ENCODE results near the gene OR11H6.
"Not testable (repeated sequence)": the region's sequence is repeated elsewhere in the genome, so short reads cannot be mapped to it uniquely, and the experiment has no call there.

Gene OR11H6, protein sequence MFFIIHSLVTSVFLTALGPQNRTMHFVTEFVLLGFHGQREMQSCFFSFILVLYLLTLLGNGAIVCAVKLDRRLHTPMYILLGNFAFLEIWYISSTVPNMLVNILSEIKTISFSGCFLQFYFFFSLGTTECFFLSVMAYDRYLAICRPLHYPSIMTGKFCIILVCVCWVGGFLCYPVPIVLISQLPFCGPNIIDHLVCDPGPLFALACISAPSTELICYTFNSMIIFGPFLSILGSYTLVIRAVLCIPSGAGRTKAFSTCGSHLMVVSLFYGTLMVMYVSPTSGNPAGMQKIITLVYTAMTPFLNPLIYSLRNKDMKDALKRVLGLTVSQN

GRCh38 chr14:20223410-20223809, at the start of gene OR11H6:
TSS of gene OR11H6 (plus strand) at chr14:20223710. CDS start at chr14:20223710, 0 bp downstream.
- DNase-seq (ENCODE audit: low spot score) = no peak

DNA sequence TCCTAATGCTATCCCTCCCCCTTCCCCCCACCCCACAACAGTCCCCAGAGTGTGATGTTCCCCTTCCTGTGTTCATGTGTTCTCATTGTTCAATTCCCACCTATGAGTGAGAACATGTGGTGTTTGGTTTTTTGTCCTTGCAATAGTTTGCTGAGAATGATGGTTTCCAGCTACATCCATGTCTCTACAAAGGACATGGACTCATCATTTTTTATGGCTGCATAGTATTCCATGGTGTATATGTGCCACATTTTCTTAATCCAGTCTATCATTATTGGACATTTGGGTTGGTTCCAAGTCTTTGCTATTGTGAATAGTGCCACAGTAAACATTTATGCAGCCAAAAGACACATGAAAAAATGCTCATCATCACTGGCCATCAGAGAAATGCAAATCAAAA, 49.3 kb upstream of the OR11H6 start:
- DNase-seq (ENCODE audit: low spot score) = not testable (repeated sequence)

GRCh38 chr14:20176330-20176729, 47.2 kb upstream of the OR11H6 start:
- DNase-seq (ENCODE audit: low spot score) = no peak

- no peak for DNase-seq (ENCODE audit: low spot score)
Observed at GRCh38 chr14:20177433-20177974, 46.0 kb upstream of the OR11H6 start.

DNA sequence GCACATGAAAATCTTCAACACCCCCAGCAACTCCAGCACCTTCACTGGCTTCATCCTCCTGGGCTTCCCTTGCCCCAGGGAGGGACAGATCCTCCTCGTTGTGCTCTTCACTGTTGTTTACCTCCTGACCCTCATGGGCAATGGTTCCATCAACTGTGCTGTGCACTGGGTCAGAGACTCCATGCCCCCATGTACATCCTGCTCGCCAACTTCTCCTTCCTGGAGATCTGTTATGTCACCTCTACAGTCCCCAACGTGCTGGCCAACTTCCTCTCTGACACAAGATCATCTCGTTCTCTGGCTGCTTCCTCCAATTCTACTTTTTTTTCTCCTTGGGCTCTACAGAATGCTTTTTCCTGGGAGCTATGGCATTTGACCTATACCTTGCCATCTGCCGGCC, 44.3 kb upstream of the OR11H6 start:
- no peak for DNase-seq (ENCODE audit: low spot score)

DNA sequence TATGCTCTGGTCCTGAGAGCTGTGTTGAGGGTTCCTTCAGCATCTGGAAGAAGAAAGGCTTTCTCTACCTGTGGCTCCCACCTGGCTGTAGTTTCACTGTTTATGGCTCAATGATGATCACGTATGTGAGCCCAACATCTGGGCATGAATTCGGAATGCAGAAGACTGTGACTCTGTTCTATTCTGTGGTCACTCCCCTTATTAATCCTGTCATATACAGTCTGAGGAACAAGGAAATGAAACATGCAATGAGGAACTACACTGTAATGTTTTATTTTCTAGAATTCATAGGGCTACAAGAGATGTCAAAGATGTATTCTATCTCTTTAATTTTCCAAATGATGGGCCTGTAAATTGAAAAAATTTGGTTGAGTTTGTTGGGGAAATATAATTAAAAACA, 43.6 kb upstream of the OR11H6 start:
- DNase-seq (ENCODE audit: low spot score) = no peak

- DNase-seq (ENCODE audit: low spot score) = no peak
Observed at GRCh38 chr14:20180486-20180885, 43.0 kb upstream of the OR11H6 start.

- no peak for DNase-seq (ENCODE audit: low spot score)
Observed at GRCh38 chr14:20184181-20184580, 39.3 kb upstream of the OR11H6 start.

DNA sequence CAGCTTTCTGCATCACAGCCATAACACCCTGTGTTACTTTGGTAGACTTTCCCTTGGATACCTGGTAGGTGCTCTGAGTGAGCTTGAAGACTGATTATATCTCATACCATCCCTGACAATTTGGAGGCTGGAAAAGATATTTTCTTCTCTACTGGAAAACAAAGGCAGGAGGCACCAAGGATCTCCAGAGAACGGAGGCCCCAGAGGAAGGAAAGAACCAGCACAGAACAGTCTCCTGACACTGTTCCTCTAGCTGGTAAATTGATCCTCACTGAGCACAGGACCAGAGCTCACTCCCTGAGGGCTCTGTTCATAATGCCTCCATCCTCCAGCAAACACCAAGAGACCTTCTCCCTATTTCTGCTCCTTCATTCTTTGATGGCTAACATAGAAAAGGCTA, 32.9 kb upstream of the OR11H6 start, which contains the start of gene OR11G2:
OR11G2 (plus strand) TSS at position 301 of the 400 bp plus-strand sequence. CDS start 6,542 bp downstream, outside the sequence.
- DNase-seq (ENCODE audit: low spot score) = no peak

GRCh38 chr14:20191396-20191795, 32.1 kb upstream of the OR11H6 start:
- no peak for DNase-seq (ENCODE audit: low spot score)

DNA sequence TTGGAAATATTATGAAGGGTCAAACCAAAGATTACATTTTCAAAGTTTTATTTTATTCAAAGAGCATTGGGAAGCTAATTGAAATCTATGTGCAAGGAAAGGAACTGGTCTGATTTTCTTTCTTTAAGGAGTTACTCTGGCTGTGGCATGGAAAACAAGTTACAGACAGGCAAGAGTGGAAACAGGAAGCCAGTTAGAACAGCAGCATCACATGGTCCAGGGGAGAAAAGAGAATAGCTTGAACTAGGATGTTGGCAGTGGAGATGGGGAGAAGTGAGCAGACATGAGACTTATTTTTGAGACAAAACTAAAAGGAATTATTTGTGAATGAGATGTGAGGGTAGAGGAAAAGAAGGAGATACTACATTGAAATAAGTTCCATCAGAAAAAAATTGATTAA, 29.4 kb upstream of the OR11H6 start:
- no peak for DNase-seq (ENCODE audit: low spot score)

DNA sequence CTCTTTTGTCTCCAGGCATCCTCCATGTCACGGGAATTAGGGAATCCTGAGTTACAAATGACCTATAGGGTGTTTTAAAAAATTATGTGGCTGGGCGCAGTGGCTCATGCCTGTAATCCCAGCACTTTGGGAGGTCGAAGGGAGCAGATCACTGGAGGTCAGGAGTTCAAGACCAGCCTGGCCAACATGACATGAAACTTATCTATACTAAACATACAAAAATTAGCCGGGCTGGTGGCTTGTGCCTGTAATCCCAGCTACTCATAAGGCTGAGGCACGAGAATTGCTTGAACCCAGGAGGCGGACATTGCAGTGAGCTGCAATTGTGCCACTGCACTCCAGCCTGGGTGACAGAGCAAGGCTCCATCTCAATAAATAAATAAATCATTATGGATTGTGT, 28.3 kb upstream of the OR11H6 start:
- not testable (repeated sequence) for DNase-seq (ENCODE audit: low spot score)

GRCh38 chr14:20195911-20196310, 27.6 kb upstream of the OR11H6 start:
- DNase-seq (ENCODE audit: low spot score) = no peak

DNA sequence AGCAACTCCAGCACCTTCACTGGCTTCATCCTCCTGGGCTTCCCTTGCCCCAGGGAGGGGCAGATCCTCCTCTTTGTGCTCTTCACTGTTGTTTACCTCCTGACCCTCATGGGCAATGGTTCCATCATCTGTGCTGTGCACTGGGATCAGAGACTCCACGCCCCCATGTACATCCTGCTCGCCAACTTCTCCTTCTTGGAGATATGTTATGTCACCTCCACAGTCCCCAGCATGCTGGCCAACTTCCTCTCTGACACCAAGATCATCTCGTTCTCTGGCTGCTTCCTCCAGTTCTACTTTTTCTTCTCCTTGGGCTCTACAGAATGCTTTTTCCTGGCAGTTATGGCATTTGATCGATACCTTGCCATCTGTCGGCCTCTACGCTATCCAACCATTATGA, 26.1 kb upstream of the OR11H6 start:
- DNase-seq (ENCODE audit: low spot score) = no peak

- DNase-seq (ENCODE audit: low spot score) = no peak
Observed at GRCh38 chr14:20198991-20199390, 24.5 kb upstream of the OR11H6 start.

GRCh38 chr14:20204721-20205120, 18.8 kb upstream of the OR11H6 start:
- DNase-seq (ENCODE audit: low spot score) = no peak

GRCh38 chr14:20209595-20209994, 13.9 kb upstream of the OR11H6 start:
- no peak for DNase-seq (ENCODE audit: low spot score)

- DNase-seq (ENCODE audit: low spot score) = not testable (repeated sequence)
Observed at GRCh38 chr14:20212406-20212805, 11.1 kb upstream of the OR11H6 start.

DNA sequence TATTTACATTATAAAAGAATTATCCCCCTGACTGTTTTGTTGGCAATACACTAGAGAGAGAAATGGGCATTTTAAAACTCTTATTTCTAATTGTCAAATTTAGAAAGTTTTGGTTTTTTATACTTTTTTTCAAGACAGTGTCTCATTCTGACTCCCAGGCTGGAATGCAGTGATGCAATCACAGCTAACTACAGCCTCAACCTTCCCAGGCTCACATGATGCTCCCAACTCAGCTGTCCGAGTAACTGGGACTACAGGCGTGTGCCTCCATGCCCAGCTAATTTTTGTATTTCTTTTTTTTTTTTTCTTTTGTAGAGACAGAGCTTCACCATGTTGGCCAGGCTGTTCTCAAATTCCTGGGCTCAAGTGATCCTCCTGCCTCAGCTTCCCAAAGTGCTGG, 8.3 kb upstream of the OR11H6 start:
- no peak for DNase-seq (ENCODE audit: low spot score)

- DNase-seq (ENCODE audit: low spot score) = no peak
Observed at GRCh38 chr14:20219033-20219432, 4.5 kb upstream of the OR11H6 start.

DNA sequence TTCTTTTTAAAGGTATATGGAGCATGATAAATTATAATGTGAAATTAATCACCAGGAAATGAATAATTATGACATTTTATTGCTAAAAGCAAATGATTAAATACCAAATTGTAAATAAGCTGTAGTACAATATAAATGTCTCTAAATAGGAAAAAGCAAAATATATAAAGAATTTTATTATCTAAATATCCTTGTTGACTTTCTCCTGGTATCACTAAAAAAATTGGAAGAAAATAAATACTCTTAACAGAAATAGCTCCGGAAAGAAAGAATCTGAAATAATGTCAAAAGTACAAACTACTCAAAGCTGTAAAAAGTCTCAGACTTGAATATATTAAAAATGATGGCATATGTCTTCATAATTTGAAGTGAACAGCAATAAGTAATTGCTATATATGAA, 5.2 kb downstream of the OR11H6 start, which contains the start of gene OR11H7:
OR11H7 (plus strand) TSS at position 301 of the 400 bp plus-strand sequence.
- DNase-seq (ENCODE audit: low spot score) = no peak

GRCh38 chr14:20235415-20235814, 11.9 kb downstream of the OR11H6 start:
- DNase-seq (ENCODE audit: low spot score) = not testable (repeated sequence)

DNA sequence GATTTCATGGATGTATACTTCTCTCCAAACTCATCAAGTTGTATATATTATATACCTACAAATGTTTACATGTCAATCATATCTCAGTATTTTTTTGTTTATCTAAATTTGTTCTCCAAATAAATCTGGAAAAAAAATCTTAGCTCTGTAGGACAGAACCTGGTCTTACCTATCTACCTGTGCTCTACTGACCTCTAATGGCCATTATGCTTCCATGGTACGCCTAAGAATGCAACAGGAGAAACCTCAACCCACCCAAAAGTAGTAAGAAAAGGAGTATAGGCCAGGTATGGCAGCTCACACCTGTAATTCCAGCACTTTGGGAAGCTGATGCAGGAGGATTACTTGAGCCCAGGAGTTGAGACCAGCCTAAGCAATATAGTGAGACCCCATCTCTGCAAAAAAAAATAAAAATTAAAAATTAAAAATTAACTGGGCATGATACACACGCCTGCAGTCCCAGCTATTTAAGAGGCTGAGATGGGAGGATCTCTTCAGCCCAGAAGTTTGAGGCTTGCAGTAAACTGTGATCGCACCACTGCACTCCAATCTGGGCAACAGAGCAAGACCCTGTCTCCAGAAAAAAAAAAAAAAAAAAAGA, 24.2 kb downstream of the OR11H6 start:
- DNase-seq (ENCODE audit: low spot score) = peak; percentile 33
